Hepatocyte (in vitro differentiated cells): ENCODE results near the gene METAP1.

ENCODE experiments used
- EZH2 ChIP-seq: fragments of 200-600 bp; sonication (generic); IDR thresholded peaks from 2 replicates; pipeline ENCODE4 v1.6.1; 2016; ENCODE audit warnings: antibody characterized with exemption, mild to moderate bottlenecking, borderline replicate concordance
- EZH2phosphoT487 ChIP-seq: fragments of 200-600 bp; sonication (generic); IDR thresholded peaks from one replicate; pipeline ENCODE4 v1.6.1; 2018; ENCODE audit warnings: antibody characterized with exemption, mild to moderate bottlenecking, low read depth, moderate library complexity; ENCODE audit not compliant: unreplicated experiment, severe bottlenecking
- TF ChIP-seq, protein P1 (sequence below): fragments of 200-600 bp; sonication (generic); IDR thresholded peaks from 2 replicates; pipeline ENCODE4 v1.5.1; 2016; ENCODE audit warnings: antibody characterized with exemption, mild to moderate bottlenecking; ENCODE audit not compliant: poor library complexity

DNA sequence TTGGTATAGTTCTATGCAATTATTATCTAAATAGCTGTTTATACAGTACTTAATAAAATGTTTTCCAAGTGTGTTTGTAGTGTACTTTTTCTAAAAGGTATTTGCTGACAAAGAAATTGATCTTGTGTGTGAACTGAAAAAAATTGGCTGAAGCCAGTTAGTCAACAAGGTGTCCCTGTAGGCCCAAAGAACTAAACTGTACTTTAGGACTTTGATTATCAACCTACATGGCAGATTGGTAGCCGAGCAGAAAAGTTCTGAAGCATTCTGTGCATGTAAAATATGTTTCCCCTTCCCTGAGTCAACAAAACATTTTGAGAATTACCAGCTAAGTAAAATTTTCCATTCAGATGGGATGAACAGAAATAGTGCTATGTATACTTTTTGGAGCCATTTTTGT lies 72.1 kb downstream of the METAP1 start:
- TF ChIP-seq, protein P1, sequence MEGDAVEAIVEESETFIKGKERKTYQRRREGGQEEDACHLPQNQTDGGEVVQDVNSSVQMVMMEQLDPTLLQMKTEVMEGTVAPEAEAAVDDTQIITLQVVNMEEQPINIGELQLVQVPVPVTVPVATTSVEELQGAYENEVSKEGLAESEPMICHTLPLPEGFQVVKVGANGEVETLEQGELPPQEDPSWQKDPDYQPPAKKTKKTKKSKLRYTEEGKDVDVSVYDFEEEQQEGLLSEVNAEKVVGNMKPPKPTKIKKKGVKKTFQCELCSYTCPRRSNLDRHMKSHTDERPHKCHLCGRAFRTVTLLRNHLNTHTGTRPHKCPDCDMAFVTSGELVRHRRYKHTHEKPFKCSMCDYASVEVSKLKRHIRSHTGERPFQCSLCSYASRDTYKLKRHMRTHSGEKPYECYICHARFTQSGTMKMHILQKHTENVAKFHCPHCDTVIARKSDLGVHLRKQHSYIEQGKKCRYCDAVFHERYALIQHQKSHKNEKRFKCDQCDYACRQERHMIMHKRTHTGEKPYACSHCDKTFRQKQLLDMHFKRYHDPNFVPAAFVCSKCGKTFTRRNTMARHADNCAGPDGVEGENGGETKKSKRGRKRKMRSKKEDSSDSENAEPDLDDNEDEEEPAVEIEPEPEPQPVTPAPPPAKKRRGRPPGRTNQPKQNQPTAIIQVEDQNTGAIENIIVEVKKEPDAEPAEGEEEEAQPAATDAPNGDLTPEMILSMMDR = no peak
- TF ChIP-seq EZH2phosphoT487 (no peak), EZH2 (no peak)
